H1 (cell line): Measurements from ENCODE around the gene PRR29. TPM values are rescaled to one million over a fixed set of nuclear protein-coding genes. Genes with fewer than 3 reads are reported as not detected.

Experiments used
- CTCF ChIA-PET: fragments of 300-600 bp; sonication (Branson Sonifier 250); formaldehyde crosslinking; loops from one replicate; lab custom pipeline; 2021; ENCODE audit not compliant: partially characterized antibody; lab: Charles Lee
- POLR2A ChIA-PET: fragments of 300-600 bp; sonication (Branson Sonifier 250); formaldehyde crosslinking; loops from one replicate; lab custom pipeline; 2021; ENCODE audit warnings: inconsistent platforms; ENCODE audit not compliant: partially characterized antibody; lab: Charles Lee
- DNase-seq, 2 experiments: peaks; one replicate each; pipeline versions ENCODE4 v3.0.0 to v3.0.0-alpha.2; 2010 to 2022; ENCODE audit warnings: low spot score in 2 of 2, low read depth in 1 of 2, mixed read lengths in 1 of 2
- FAIRE-seq: peaks from 2 replicates; lab custom pipeline; 2011; peaks lifted over from hg19 to GRCh38; lab: Jason Lieb, UNC
- H2AFZ ChIP-seq: 2 replicates; pipeline ENCODE4 v1.8.1; 2012; ENCODE audit warnings: low read length, inconsistent platforms
- H2AK5ac ChIP-seq: 2 replicates; pipeline ENCODE4 v1.6.1; 2013; ENCODE audit warnings: low read depth, low read length
- H2BK120ac ChIP-seq: replicated peaks from 2 replicates; pipeline ENCODE3; 2013; ENCODE audit warnings: low read depth, low read length, inconsistent platforms
- H2BK12ac ChIP-seq: 2 replicates; pipeline ENCODE4 v1.6.1; 2013; ENCODE audit warnings: low read depth, low read length
- H2BK15ac ChIP-seq: 2 replicates; pipeline ENCODE4 v1.6.1; 2013; ENCODE audit warnings: low read length
- H2BK20ac ChIP-seq: 2 replicates; pipeline ENCODE4 v1.6.1; 2013; ENCODE audit warnings: low read length
- H2BK5ac ChIP-seq: 2 replicates; pipeline ENCODE4 v1.6.1; 2013; ENCODE audit warnings: low read depth, low read length
- H3K14ac ChIP-seq: 2 replicates; pipeline ENCODE4 v1.6.1; 2013; ENCODE audit warnings: inconsistent platforms; ENCODE audit not compliant: insufficient read length
- H3K18ac ChIP-seq: 2 replicates; pipeline ENCODE4 v1.6.1; 2013; ENCODE audit warnings: low read length; ENCODE audit errors: extremely low read depth
- H3K23ac ChIP-seq: 2 replicates; pipeline ENCODE4 v1.6.1; 2013; ENCODE audit warnings: inconsistent platforms; ENCODE audit not compliant: insufficient read length
- H3K23me2 ChIP-seq: 2 replicates; pipeline ENCODE4 v1.6.1; 2013; ENCODE audit warnings: low read depth, low read length
- H3K27ac ChIP-seq: 2 replicates; pipeline ENCODE4 v1.6.1; 2011; ENCODE audit warnings: low read depth, low read length, inconsistent platforms
- H3K27me3 ChIP-seq, 4 experiments: replicated peaks in 1 of 4; 1 replicate in 1 of 4; 2 replicates in 3 of 4; pipeline versions ENCODE4 v1.6.1 to v1.8.1; 2011 to 2013; ENCODE audit warnings: low read length in 3 of 4, mild to moderate bottlenecking in 3 of 4, inconsistent platforms in 2 of 4, mixed read lengths in 2 of 4, moderate library complexity in 1 of 4; ENCODE audit not compliant: control insufficient read depth in 3 of 4, insufficient read depth in 3 of 4; ENCODE audit errors: extremely low read depth in 1 of 4
- H3K36me3 ChIP-seq, 4 experiments: 2 replicates each; pipeline versions ENCODE4 v1.6.1 to v1.8.1; 2011 to 2013; ENCODE audit warnings: mild to moderate bottlenecking in 4 of 4, low read length in 3 of 4, moderate library complexity in 2 of 4, control low read depth in 1 of 4, inconsistent platforms in 1 of 4; ENCODE audit not compliant: insufficient read depth in 4 of 4, control insufficient read depth in 2 of 4
- H3K4ac ChIP-seq: replicated peaks from 2 replicates; pipeline ENCODE3; 2013; ENCODE audit warnings: low read length, low read depth, mixed read lengths, inconsistent platforms; ENCODE audit not compliant: insufficient read length
- H3K4me1 ChIP-seq, 4 experiments: replicated peaks in 1 of 4; 1 replicate in 1 of 4; 2 replicates in 3 of 4; pipeline versions ENCODE4 v1.6.1 to v1.8.1; 2011 to 2013; ENCODE audit warnings: low read length in 3 of 4, inconsistent platforms in 2 of 4, mixed read lengths in 1 of 4; ENCODE audit not compliant: insufficient read depth in 4 of 4, control insufficient read depth in 3 of 4
- H3K4me2 ChIP-seq, 2 experiments: 2 replicates each; pipeline versions ENCODE4 v1.6.1 to v1.8.1; 2011 to 2013; ENCODE audit warnings: low read depth in 2 of 2, low read length in 2 of 2, control low read depth in 1 of 2, inconsistent platforms in 1 of 2, mild to moderate bottlenecking in 1 of 2; ENCODE audit not compliant: insufficient read depth in 1 of 2
- H3K4me3 ChIP-seq, 4 experiments: fragments of 200-600, 300-600 bp in 1 of 4; sonication (generic), shearing (Covaris generic), sonication (Bioruptor Twin) in 1 of 4; 2 replicates each; pipeline versions ENCODE4 v1.5.1 to v1.8.1; 2011 to 2016; ENCODE audit warnings: low read length in 4 of 4, low read depth in 3 of 4, control low read depth in 2 of 4, inconsistent platforms in 2 of 4, mild to moderate bottlenecking in 2 of 4, mixed read lengths in 1 of 4, moderate library complexity in 1 of 4; ENCODE audit not compliant: insufficient read depth in 2 of 4; ENCODE audit errors: extremely low read depth in 1 of 4
- H3K56ac ChIP-seq: replicated peaks from 2 replicates; pipeline ENCODE3; 2013; ENCODE audit warnings: low read depth, mild to moderate bottlenecking, mixed read lengths, low read length, inconsistent platforms; ENCODE audit not compliant: insufficient read length
- H3K79me1 ChIP-seq: 2 replicates; pipeline ENCODE4 v1.6.1; 2013; ENCODE audit warnings: low read depth, low read length, control low read depth
- H3K79me2 ChIP-seq, 2 experiments: 2 replicates each; pipeline versions ENCODE4 v1.6.1 to v1.8.1; 2012 to 2013; ENCODE audit warnings: low read length in 2 of 2, mild to moderate bottlenecking in 2 of 2, inconsistent platforms in 1 of 2; ENCODE audit not compliant: insufficient read depth in 2 of 2, control insufficient read depth in 1 of 2
- H3K9ac ChIP-seq, 4 experiments: replicated peaks in 1 of 4; 1 replicate in 1 of 4; 2 replicates in 3 of 4; pipeline versions ENCODE4 v1.6.1 to v1.8.1; 2011 to 2013; ENCODE audit warnings: low read depth in 3 of 4, low read length in 3 of 4, control low read depth in 2 of 4, mild to moderate bottlenecking in 2 of 4, moderate library complexity in 2 of 4, inconsistent platforms in 1 of 4; ENCODE audit errors: extremely low read depth in 1 of 4
- H3K9me3 ChIP-seq, 2 experiments: 2 replicates each; pipeline versions ENCODE4 v1.6.1 to v1.8.1; 2012 to 2013; ENCODE audit warnings: mild to moderate bottlenecking in 2 of 2, moderate library complexity in 2 of 2, control low read depth in 1 of 2, inconsistent platforms in 1 of 2, low read depth in 1 of 2, low read length in 1 of 2, mixed read lengths in 1 of 2; ENCODE audit not compliant: insufficient read depth in 2 of 2
- H4K20me1 ChIP-seq, 2 experiments: replicated peaks in 1 of 2; 2 replicates each; pipeline versions ENCODE3 to v1.8.1; 2011 to 2013; ENCODE audit warnings: inconsistent platforms in 2 of 2, low read length in 2 of 2, mild to moderate bottlenecking in 1 of 2; ENCODE audit not compliant: insufficient read depth in 2 of 2, control insufficient read depth in 1 of 2
- H4K5ac ChIP-seq: 2 replicates; pipeline ENCODE4 v1.6.1; 2013; ENCODE audit warnings: low read length, low read depth, mixed read lengths, inconsistent platforms; ENCODE audit not compliant: insufficient read length
- H4K8ac ChIP-seq: 2 replicates; pipeline ENCODE4 v1.8.0; 2013; ENCODE audit warnings: mild to moderate bottlenecking, moderate library complexity, low read length, inconsistent platforms; ENCODE audit not compliant: insufficient read depth; ENCODE audit errors: extremely low read depth
- H4K91ac ChIP-seq: replicated peaks from 2 replicates; pipeline ENCODE3; 2013; ENCODE audit warnings: low read length, mixed read lengths, inconsistent platforms; ENCODE audit not compliant: insufficient read length
- EZH2 ChIP-seq: fragments of 200-600 bp; sonication (generic); IDR thresholded peaks from 2 replicates; pipeline ENCODE4 v1.7.1; 2012; ENCODE audit warnings: low read depth, mild to moderate bottlenecking, moderate library complexity, low read length, inconsistent platforms; ENCODE audit not compliant: severe bottlenecking
- TEAD4 ChIP-seq: IDR thresholded peaks from 2 replicates; pipeline ENCODE4 v1.6.1; 2012; ENCODE audit warnings: low read depth, low read length, inconsistent platforms, mixed read lengths
- WGBS, 2 experiments: shearing (Covaris generic) in 1 of 2; methylation state at CpG; one replicate each; pipeline versions ENCODE4 v1.1.6 to v1.1.7; 2013 to 2015; ENCODE audit warnings: low lambda C conversion rate in 2 of 2, mixed read lengths in 2 of 2, inconsistent platforms in 1 of 2, low coverage in 1 of 2, missing lambda C conversion rate in 1 of 2; ENCODE audit not compliant: insufficient replicate concordance in 2 of 2, insufficient coverage in 1 of 2, insufficient read length in 1 of 2; ENCODE audit errors: extremely low coverage in 1 of 2, missing lambda C conversion rate in 1 of 2; 5-methylcytosine and 5-hydroxymethylcytosine counted together
- polyA plus RNA-seq, 7 experiments: library from polyadenylated mRNA; depleted of rRNA in 3 of 7; stranded (reverse) in 5 of 7; unstranded in 2 of 7; fragments of >200 nt in 5 of 7; fragments of 200-250 nt in 2 of 7; gene quantifications; 1 replicate in 5 of 7; 2 replicates in 1 of 7; 4 replicates in 1 of 7; pipeline versions ENCODE4 v1.2.1 to v1.2.3, GENCODE V29; 2011 to 2013; ENCODE audit warnings: missing spikeins in 2 of 7, mixed read lengths in 2 of 7
- total RNA-seq: library from RNA; stranded (reverse); fragmentation: NEBNext Ultra II Directional; extraction: Animal tissue kit (Norgen Biotek cat#: 25700); gene quantifications from 2 replicates; pipeline ENCODE4 v1.2.1, GENCODE V29; 2021

The PRR29 gene
- total and polyA plus RNA-seq, 2 of the 8 experiments (the other 6 are each of a cell fraction or from before 2014, with no cell fraction given) = 0.67 to 0.83 TPM

GRCh38 chr17:63974594-63975192 is 23.5 kb upstream of the PRR29 start:
- H3K56ac ChIP-seq = no peak overlapping the region
- H3K27ac ChIP-seq = no peak overlapping the region
- no peak overlapping the region for H4K8ac ChIP-seq
- H3K4me1 ChIP-seq = peaks cover 0 to 7% (median under 1%) of the 10 kb centered on the region in 4 experiments; a peak in 4 of 7 replicates
- no peak overlapping the region for H3K23ac ChIP-seq
- no peak overlapping the region for H3K4me2 ChIP-seq
- H3K27me3 ChIP-seq = no peaks in the 10 kb centered on the region; a peak in 1 of 7 replicates
- no peak overlapping the region; the same call in 1 of the 2 replicates for H2BK15ac ChIP-seq
- H3K4ac ChIP-seq = no peak overlapping the region
- H3K14ac ChIP-seq = no peak overlapping the region
- no peak for TF ChIP-seq TEAD4
- no peak for TF ChIP-seq EZH2
- TF ChIP-seq, all 59 proteins: peak for 0
- Histone ChIP-seq H3K9me3 (no peaks in the 10 kb centered on the region), H2BK120ac (no peak overlapping the region), H2AFZ (no peak overlapping the region), H2BK5ac (0 out of 2 replicates have a peak overlapping the region, but pooled peaks have one; percentile 44), H2BK12ac (0 out of 2 replicates have a peak overlapping the region, but pooled peaks have one; percentile 27), H2AK5ac (no peak overlapping the region), H2BK20ac (no peak overlapping the region), H4K91ac (no peak overlapping the region), H3K36me3 (no peaks in the 10 kb centered on the region), H3K79me1 (no peaks in the 10 kb centered on the region), H4K20me1 (no peaks in the 10 kb centered on the region), H4K5ac (no peak overlapping the region), H3K9ac (no peak overlapping the region), H3K18ac (no peak overlapping the region), H3K23me2 (no peaks in the 10 kb centered on the region), H3K4me3 (no peak overlapping the region), H3K79me2 (no peaks in the 10 kb centered on the region)
- no peak for DNase-seq
- FAIRE-seq = no peak
- 76% methylated on average over 10 of the region's 10 CpGs; no CpG with 5 or more reads in 1 of the 2 experiments for WGBS, 2 experiments
- CTCF ChIA-PET = interaction anchor here (1.0 to 18.4 kb wide), 14 partner anchors 8 to 127 kb away, joined by 3 to 219 read pairs (median 4); partner anchors contain the start of genes GH1 and ICAM2
- POLR2A ChIA-PET = interaction anchor here (1.0 to 2.4 kb wide), 4 partner anchors 10 to 26 kb away, joined by 3 to 8 read pairs (median 4); no protein-coding TSS in a partner anchor
